Endothelial cell of umbilical vein (primary cell): ENCODE data around the gene ACSL6. TPM values are rescaled to one million over a fixed set of nuclear protein-coding genes. Genes with fewer than 3 reads are reported as not detected.

ENCODE experiments used
- BruUV-seq: library from RNA; stranded (reverse); fragments of 400-500 nt; replicated peaks from 2 replicates; lab custom pipeline; 2021; lab: Mats Ljungman, UMichigan
- CTCF ChIA-PET: fragments of 300-600, 350-600 bp; sonication (Branson Sonifier 250); formaldehyde crosslinking; loops from one replicate; lab custom pipeline; 2021; ENCODE audit warnings: antibody characterized with exemption, inconsistent platforms; lab: Charles Lee
- POLR2A ChIA-PET: fragments of 300-600, 350-600 bp; sonication (Branson Sonifier 250); formaldehyde crosslinking; loops from one replicate; lab custom pipeline; 2021; ENCODE audit warnings: antibody characterized with exemption, inconsistent platforms; lab: Charles Lee
- DNase-seq: peaks from one replicate; pipeline ENCODE4 v3.0.0-alpha.2; 2011; ENCODE audit warnings: low read depth, low spot score
- FAIRE-seq: peaks from 2 replicates; lab custom pipeline; 2011; peaks lifted over from hg19 to GRCh38; lab: Jason Lieb, UNC
- H2AFZ ChIP-seq: 2 replicates; pipeline ENCODE4 v1.6.0; 2012; ENCODE audit warnings: low read depth, low read length, control low read depth, inconsistent platforms
- H3K27ac ChIP-seq: 2 replicates; pipeline ENCODE4 v1.5.1; 2011; ENCODE audit warnings: low read depth, mild to moderate bottlenecking, control low read depth, low read length, moderate library complexity; ENCODE audit not compliant: insufficient read depth
- H3K27me3 ChIP-seq, 2 experiments: 2 replicates each; pipeline versions ENCODE4 v1.6.0 to v1.6.1; 2011; ENCODE audit warnings: low read length in 2 of 2, mixed read lengths in 1 of 2; ENCODE audit not compliant: control insufficient read depth in 2 of 2, insufficient read depth in 2 of 2
- H3K36me3 ChIP-seq, 2 experiments: 2 replicates in 1 of 2; 3 replicates in 1 of 2; pipeline ENCODE4 v1.5.1; 2011; ENCODE audit warnings: low read length in 2 of 2, mild to moderate bottlenecking in 1 of 2, moderate library complexity in 1 of 2; ENCODE audit not compliant: control insufficient read depth in 2 of 2, insufficient read depth in 2 of 2; ENCODE audit errors: extremely low read depth in 1 of 2
- H3K4me1 ChIP-seq: 3 replicates; pipeline ENCODE4 v1.5.1; 2011; ENCODE audit warnings: mild to moderate bottlenecking, low read length; ENCODE audit not compliant: control insufficient read depth, insufficient read depth; ENCODE audit errors: extremely low read depth
- H3K4me2 ChIP-seq: 2 replicates; pipeline ENCODE4 v1.6.1; 2011; ENCODE audit warnings: low read length, control low read depth, mixed read lengths; ENCODE audit not compliant: insufficient read depth
- H3K4me3 ChIP-seq, 3 experiments: fragments of 200-600 bp in 1 of 3; sonication (generic), shearing (Covaris generic) in 1 of 3; replicated peaks in 1 of 3; 2 replicates each; pipeline ENCODE4 v1.5.1; 2011 to 2016; ENCODE audit warnings: control low read depth in 3 of 3, low read length in 3 of 3, mild to moderate bottlenecking in 2 of 3, inconsistent platforms in 1 of 3, low read depth in 1 of 3, moderate library complexity in 1 of 3; ENCODE audit not compliant: insufficient read depth in 1 of 3
- H3K79me2 ChIP-seq: 2 replicates; pipeline ENCODE4 v1.6.0; 2012; ENCODE audit warnings: low read length, inconsistent platforms; ENCODE audit not compliant: control insufficient read depth, insufficient read depth
- H3K9ac ChIP-seq: replicated peaks from 2 replicates; pipeline ENCODE3; 2011; ENCODE audit warnings: low read length, control low read depth; ENCODE audit not compliant: insufficient read depth; ENCODE audit errors: extremely low read depth
- H3K9me1 ChIP-seq: replicated peaks from 3 replicates; pipeline ENCODE4 v1.6.0; 2011; ENCODE audit warnings: mild to moderate bottlenecking, low read length; ENCODE audit not compliant: control insufficient read depth, insufficient read depth; ENCODE audit errors: extremely low read depth
- H3K9me3 ChIP-seq: replicated peaks from 2 replicates; pipeline ENCODE4 v1.5.1; 2012; ENCODE audit warnings: low read length, inconsistent platforms; ENCODE audit not compliant: control insufficient read depth, insufficient read depth
- H4K20me1 ChIP-seq: replicated peaks from 2 replicates; pipeline ENCODE3; 2011; ENCODE audit warnings: mild to moderate bottlenecking, low read length; ENCODE audit not compliant: control insufficient read depth, insufficient read depth; ENCODE audit errors: extremely low read depth
- EZH2 ChIP-seq: IDR thresholded peaks from 2 replicates; pipeline ENCODE4 v1.6.1; 2012; ENCODE audit warnings: borderline replicate concordance, low read depth, mild to moderate bottlenecking, moderate library complexity, low read length, inconsistent platforms; ENCODE audit not compliant: severe bottlenecking
- FOS ChIP-seq: IDR thresholded peaks from 2 replicates; pipeline ENCODE4 v1.6.1; 2011; ENCODE audit warnings: mild to moderate bottlenecking, low read length, moderate library complexity, borderline replicate concordance; ENCODE audit not compliant: insufficient read depth
- GATA2 ChIP-seq: IDR thresholded peaks from 2 replicates; pipeline ENCODE4 v1.7.0; 2011; ENCODE audit warnings: low read depth, mild to moderate bottlenecking, moderate library complexity, mixed read lengths, low read length; ENCODE audit not compliant: insufficient read length, insufficient read depth
- JUN ChIP-seq: IDR thresholded peaks from 2 replicates; pipeline ENCODE4 v1.6.1; 2011; ENCODE audit warnings: borderline replicate concordance, low read depth; ENCODE audit not compliant: insufficient read length, insufficient read depth
- MYC ChIP-seq: IDR thresholded peaks from one replicate; pipeline ENCODE4 v1.6.1; 2011; ENCODE audit warnings: mild to moderate bottlenecking, low read depth, low read length
- POLR2A ChIP-seq: IDR thresholded peaks from 2 replicates; pipeline ENCODE4 v1.6.1; 2012; ENCODE audit warnings: low read depth, mild to moderate bottlenecking, control low read depth, low read length
- POLR2AphosphoS5 ChIP-seq: IDR thresholded peaks from 2 replicates; pipeline ENCODE4 v1.6.1; 2012; ENCODE audit warnings: low read depth, mild to moderate bottlenecking, control low read depth, low read length, moderate library complexity; ENCODE audit not compliant: insufficient read depth
- dilution Hi-C: fragments of 300-500 bp; cut with MboI; formaldehyde crosslinking; loops from one replicate; pipeline ENCODE4 v1.15.0; 2019; ENCODE audit warnings: low sequenced_read_pairs; ENCODE audit not compliant: extremely low pct_ligation_motif_present
- intact Hi-C: fragments of 100-400 bp; cut with micrococcal nuclease; formaldehyde crosslinking; loops from one replicate; pipeline ENCODE4 v1.10.0; 2022
- polyA plus RNA-seq, 4 experiments: library from polyadenylated mRNA; depleted of rRNA in 3 of 4; stranded (reverse) in 3 of 4; unstranded in 1 of 4; fragments of >200 nt; gene quantifications; 2 replicates each; pipeline versions ENCODE4 v1.2.1 to v1.2.3, GENCODE V29; 2011 to 2012; ENCODE audit warnings: missing spikeins in 1 of 4
- total RNA-seq: library from RNA; stranded (reverse); gene quantifications from 2 replicates; pipeline ENCODE4 v1.2.3, GENCODE V29; 2021
- TF ChIP-seq, protein P1 (sequence below), 2 donors: IDR thresholded peaks; 1 replicate in 1 of 2; 2 replicates in 1 of 2; pipeline ENCODE4 v1.5.1; 2011; ENCODE audit warnings: low read length in 2 of 2, mild to moderate bottlenecking in 2 of 2, moderate library complexity in 2 of 2, control low read depth in 1 of 2, inconsistent platforms in 1 of 2, low read depth in 1 of 2; ENCODE audit not compliant: insufficient read depth in 1 of 2; ENCODE audit errors: extremely low read depth in 1 of 2
- TF ChIP-seq, protein P2 (sequence below): IDR thresholded peaks from 2 replicates; pipeline ENCODE4 v1.6.1; 2011; ENCODE audit not compliant: insufficient read depth, insufficient read length

ACSL6 gene
- total and polyA plus RNA-seq, 2 donors (not counting 3 experiments of a cell fraction or from before 2014, with no cell fraction given): not detected

DNA sequence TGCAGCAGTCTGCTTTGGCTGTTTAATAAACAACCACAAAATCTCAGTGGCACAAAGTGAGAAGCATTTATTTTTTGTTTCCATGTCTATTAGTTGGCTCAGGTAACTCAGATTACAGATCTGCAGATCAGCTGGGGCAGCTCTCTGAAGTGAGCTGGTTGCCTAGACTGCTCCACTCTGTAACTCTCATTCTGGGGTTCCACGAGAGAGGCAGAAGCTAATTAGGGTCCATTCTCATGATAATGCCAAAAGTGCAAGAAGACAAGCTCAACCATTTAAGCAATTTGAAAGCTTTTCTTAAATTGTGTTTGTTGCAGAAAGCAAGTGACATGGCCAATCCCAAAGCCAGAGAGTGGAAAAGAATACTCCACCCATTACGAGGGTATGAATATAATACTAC is 79.2 kb downstream of the ACSL6 start:
- no TSS peak for BruUV-seq
- H3K4me1 ChIP-seq: no peaks in the 10 kb centered on the region
- no peaks in the 10 kb centered on the region for H3K9me1 ChIP-seq
- no peak overlapping the region for H3K4me3 ChIP-seq
- intact Hi-C loops (no loop called here), dilution Hi-C loops (no loop called here)
- no peaks in the 10 kb centered on the region for H3K9me3 ChIP-seq
- no peaks in the 10 kb centered on the region for H3K36me3 ChIP-seq
- H3K27ac ChIP-seq: no peak overlapping the region
- no peaks in the 10 kb centered on the region for H4K20me1 ChIP-seq
- no peak overlapping the region for H3K4me2 ChIP-seq
- H2AFZ ChIP-seq: no peak overlapping the region
- H3K79me2 ChIP-seq: no peaks in the 10 kb centered on the region
- peaks cover 0 to 3% of the 10 kb centered on the region in 2 experiments for H3K27me3 ChIP-seq
- no peak overlapping the region for H3K9ac ChIP-seq
- ChIA-PET POLR2A (no interaction called here), CTCF (no interaction called here)
- DNase-seq: no peak
- TF ChIP-seq MYC (no peak), POLR2AphosphoS5 (no peak), JUN (no peak), EZH2 (no peak), GATA2 (no peak), POLR2A (no peak), FOS (no peak)
- TF ChIP-seq, protein P1, sequence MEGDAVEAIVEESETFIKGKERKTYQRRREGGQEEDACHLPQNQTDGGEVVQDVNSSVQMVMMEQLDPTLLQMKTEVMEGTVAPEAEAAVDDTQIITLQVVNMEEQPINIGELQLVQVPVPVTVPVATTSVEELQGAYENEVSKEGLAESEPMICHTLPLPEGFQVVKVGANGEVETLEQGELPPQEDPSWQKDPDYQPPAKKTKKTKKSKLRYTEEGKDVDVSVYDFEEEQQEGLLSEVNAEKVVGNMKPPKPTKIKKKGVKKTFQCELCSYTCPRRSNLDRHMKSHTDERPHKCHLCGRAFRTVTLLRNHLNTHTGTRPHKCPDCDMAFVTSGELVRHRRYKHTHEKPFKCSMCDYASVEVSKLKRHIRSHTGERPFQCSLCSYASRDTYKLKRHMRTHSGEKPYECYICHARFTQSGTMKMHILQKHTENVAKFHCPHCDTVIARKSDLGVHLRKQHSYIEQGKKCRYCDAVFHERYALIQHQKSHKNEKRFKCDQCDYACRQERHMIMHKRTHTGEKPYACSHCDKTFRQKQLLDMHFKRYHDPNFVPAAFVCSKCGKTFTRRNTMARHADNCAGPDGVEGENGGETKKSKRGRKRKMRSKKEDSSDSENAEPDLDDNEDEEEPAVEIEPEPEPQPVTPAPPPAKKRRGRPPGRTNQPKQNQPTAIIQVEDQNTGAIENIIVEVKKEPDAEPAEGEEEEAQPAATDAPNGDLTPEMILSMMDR (IDR thresholded peaks at IDR 0.05; ENCODE audit: extremely low read depth in 1 of 2, insufficient read depth in 1 of 2, low read depth in 1 of 2, low read length in 2 of 2): no peak
- TF ChIP-seq, protein P2, sequence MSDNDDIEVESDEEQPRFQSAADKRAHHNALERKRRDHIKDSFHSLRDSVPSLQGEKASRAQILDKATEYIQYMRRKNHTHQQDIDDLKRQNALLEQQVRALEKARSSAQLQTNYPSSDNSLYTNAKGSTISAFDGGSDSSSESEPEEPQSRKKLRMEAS: no peak
- no peak for FAIRE-seq
